PC-3 (cell line): ENCODE measurements around the gene CACNA1C.
"Not testable (repeated sequence)": the region's sequence is repeated elsewhere in the genome, so short reads cannot be mapped to it uniquely, and the experiment has no call there.

Experiments
- EZH2phosphoT487 ChIP-seq: fragments of 300-600 bp; sonication (generic); IDR thresholded peaks from 2 replicates; pipeline ENCODE4 v1.6.1; 2018; ENCODE audit warnings: mild to moderate bottlenecking, antibody characterized with exemption, low read length, borderline replicate concordance
- TF ChIP-seq, protein P1 (sequence below): fragments of 300-600 bp; sonication (generic); conservative IDR thresholded peaks from 2 replicates; pipeline ENCODE4 v1.5.1; 2017; ENCODE audit warnings: antibody characterized with exemption, low read depth, mild to moderate bottlenecking, low read length

GRCh38 chr12:2105387-2105786 lies 52.6 kb downstream of the CACNA1C start:
- TF ChIP-seq, protein P1, sequence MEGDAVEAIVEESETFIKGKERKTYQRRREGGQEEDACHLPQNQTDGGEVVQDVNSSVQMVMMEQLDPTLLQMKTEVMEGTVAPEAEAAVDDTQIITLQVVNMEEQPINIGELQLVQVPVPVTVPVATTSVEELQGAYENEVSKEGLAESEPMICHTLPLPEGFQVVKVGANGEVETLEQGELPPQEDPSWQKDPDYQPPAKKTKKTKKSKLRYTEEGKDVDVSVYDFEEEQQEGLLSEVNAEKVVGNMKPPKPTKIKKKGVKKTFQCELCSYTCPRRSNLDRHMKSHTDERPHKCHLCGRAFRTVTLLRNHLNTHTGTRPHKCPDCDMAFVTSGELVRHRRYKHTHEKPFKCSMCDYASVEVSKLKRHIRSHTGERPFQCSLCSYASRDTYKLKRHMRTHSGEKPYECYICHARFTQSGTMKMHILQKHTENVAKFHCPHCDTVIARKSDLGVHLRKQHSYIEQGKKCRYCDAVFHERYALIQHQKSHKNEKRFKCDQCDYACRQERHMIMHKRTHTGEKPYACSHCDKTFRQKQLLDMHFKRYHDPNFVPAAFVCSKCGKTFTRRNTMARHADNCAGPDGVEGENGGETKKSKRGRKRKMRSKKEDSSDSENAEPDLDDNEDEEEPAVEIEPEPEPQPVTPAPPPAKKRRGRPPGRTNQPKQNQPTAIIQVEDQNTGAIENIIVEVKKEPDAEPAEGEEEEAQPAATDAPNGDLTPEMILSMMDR = not testable (repeated sequence)
- TF ChIP-seq EZH2phosphoT487 = not testable (repeated sequence)
